Measurements from ENCODE around the gene SIGLEC6.

SIGLEC6 gene

GRCh38 chr19:51472607-51473006, 58.9 kb downstream of the SIGLEC6 start:
- DNase-seq, result no peak

DNA sequence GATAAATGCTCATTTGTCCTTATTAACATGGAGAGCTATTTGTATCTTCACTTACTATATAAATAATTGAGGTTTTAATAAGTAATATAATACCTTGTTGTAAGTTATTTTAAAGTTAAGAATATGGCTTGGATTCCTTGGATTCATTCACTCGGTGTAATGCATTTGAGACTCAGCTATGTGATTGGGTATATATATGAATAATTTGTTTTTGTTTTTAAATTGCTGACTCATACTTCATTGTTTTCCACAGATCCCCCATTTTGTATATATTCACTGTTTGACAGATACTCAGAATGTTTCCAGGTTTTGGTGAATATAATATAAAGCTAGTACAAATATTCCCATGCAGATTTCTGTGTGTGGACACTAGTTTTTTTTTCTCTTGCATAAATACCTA, 59.9 kb downstream of the SIGLEC6 start:
- DNase-seq, result no peak

GRCh38 chr19:51470966-51471365, 60.5 kb downstream of the SIGLEC6 start:
- no peak for DNase-seq

GRCh38 chr19:51469629-51470028, 61.8 kb downstream of the SIGLEC6 start:
- no peak for DNase-seq

DNA sequence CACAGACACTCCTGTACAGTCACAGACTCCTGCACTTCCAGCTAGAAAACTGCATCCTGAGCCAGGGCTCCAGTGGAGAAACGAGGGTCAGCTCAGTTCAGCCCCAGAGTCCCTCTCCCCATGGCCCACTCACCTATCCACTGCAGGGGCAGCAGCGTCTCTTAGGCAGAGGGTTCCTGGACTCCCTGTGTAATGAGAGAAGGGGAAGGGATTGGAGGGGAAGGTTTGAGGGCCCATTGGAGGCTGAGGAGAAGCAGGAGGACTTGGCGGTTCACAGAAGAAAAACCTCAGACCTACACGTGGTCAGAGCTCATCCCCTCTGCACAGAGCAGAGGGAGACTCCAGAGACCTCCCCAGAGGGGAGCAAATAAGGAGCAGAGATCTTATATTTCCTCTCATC, 62.3 kb downstream of the SIGLEC6 start:
- no peak for DNase-seq

GRCh38 chr19:51468545-51468920, 62.9 kb downstream of the SIGLEC6 start:
- DNase-seq, result no peak

DNA sequence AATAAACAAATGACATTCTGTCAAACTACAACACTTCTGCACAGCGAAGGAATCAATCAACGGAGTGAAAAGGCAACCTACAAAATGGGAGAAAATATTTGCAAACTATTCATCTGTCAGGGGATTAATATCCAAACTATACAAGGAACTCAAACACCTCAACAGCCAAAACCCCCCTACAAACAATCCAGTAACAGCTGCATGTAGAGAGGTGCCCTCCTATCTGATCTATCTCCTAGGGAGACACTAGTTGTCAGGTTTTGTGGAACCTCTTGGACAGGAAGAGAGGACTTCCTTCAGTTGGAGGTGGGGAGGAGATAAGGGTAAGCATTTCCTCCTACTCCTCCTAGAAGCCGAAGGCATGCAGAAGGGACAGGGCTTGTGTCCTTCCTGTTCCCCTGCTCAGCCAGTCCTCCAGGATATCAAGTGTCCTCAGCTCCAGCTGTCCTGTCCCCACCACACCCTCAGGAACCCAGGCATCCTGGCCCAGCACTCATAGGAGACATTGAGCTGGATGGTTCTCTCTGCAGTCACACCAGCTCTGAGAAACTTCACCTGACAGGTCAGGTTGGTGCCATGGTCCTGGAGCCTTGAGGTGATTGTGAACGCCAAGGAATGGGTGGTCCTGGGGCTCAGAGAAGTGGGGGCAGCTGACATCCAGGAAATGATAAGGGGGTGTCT, 63.5 kb downstream of the SIGLEC6 start:
- peak; percentile 89 to 93 for DNase-seq

Measured in Kasumi-1 (cell line).